Psoas muscle (tissue), 8 donors: ENCODE measurements around the gene BOLA1. TPM values are rescaled to one million over a fixed set of nuclear protein-coding genes. Genes with fewer than 3 reads are reported as not detected.
"Not testable (repeated sequence)": the region's sequence is repeated elsewhere in the genome, so short reads cannot be mapped to it uniquely, and the experiment has no call there.

Source experiments
- ATAC-seq, 4 donors: fragments of 200-7000 bp; cut with Tn5 transposase; one replicate each; pipeline ENCODE4 v1.9.1; 2020; ENCODE audit warnings: moderate library complexity in 3 of 4, mild to moderate bottlenecking in 2 of 4
- DNase-seq, 2 donors: peaks; one replicate each; pipeline ENCODE4 v3.0.0-alpha.2; 2020
- H3K27ac ChIP-seq: fragments of 200-600 bp; one replicate; pipeline ENCODE4 v1.8.0; 2022
- H3K27me3 ChIP-seq, 3 donors: fragments of 200-600 bp in 1 of 3; one replicate each; pipeline versions ENCODE4 v1.6.1 to v1.8.0; 2013 to 2022; ENCODE audit warnings: low read length in 2 of 3, mild to moderate bottlenecking in 2 of 3, moderate library complexity in 1 of 3; ENCODE audit not compliant: insufficient read depth in 3 of 3
- H3K36me3 ChIP-seq, 2 donors: fragments of 200-600 bp in 1 of 2; one replicate each; pipeline versions ENCODE4 v1.6.1 to v1.8.0; 2013 to 2022; ENCODE audit warnings: low read depth in 1 of 2, mild to moderate bottlenecking in 1 of 2, moderate library complexity in 1 of 2; ENCODE audit not compliant: insufficient read depth in 1 of 2
- H3K4me1 ChIP-seq: fragments of 200-600 bp; one replicate; pipeline ENCODE4 v1.8.0; 2022
- H3K4me3 ChIP-seq: fragments of 200-600 bp; one replicate; pipeline ENCODE4 v1.8.0; 2022; ENCODE audit warnings: mild to moderate bottlenecking
- H3K9me3 ChIP-seq: fragments of 200-600 bp; one replicate; pipeline ENCODE4 v1.8.0; 2022
- CTCF ChIP-seq: fragments of 200-600 bp; IDR thresholded peaks from one replicate; pipeline ENCODE4 v1.8.0; 2022; ENCODE audit warnings: antibody characterized with exemption
- WGBS, 3 donors: extraction: QIAGEN DNeasy Blood & Tissue Kit; methylation state at CpG; one replicate each; pipeline versions ENCODE4 v1.1.6 to v1.1.7; 2013; 5-methylcytosine and 5-hydroxymethylcytosine counted together
- intact Hi-C, 2 donors: fragments of 100-400 bp; cut with DNase I; formaldehyde crosslinking; loops; one replicate each; pipeline versions ENCODE4 v1.11.0 to v1.14.2; 2022
- polyA plus RNA-seq, 3 donors: library from polyadenylated mRNA; stranded (reverse); fragments of 200-250 nt; gene quantifications; one replicate each; pipeline ENCODE4 v1.2.3, GENCODE V29; 2013
- total RNA-seq, 4 donors: library from RNA; stranded (reverse); fragmentation: NEBNext Ultra II Directional in 2 of 4; extraction: Animal tissue kit (Norgen Biotek cat#: 25700) in 2 of 4; gene quantifications; one replicate each; pipeline versions ENCODE4 v1.2.1 to v1.2.4, GENCODE V29; 2021 to 2023
- donor health status: healthy with polysubstance abuse.
- donor health status: DM: no; HTN: no; CAD: no; lungs with moderate emphysema.
- donor health status: Bipolar disorder and iron deficiency.
- donor health status: healthy.
- donor health status: DM: yes; HTN: yes; CAD: no.
- donor health status: DM: no; HTN: no; CAD: no.
- donor health status: DM: no; HTN: no; CAD: no.
- donor health status: DM: yes; HTN: yes; CAD: no.

Gene BOLA1
- total and polyA plus RNA-seq, 7 donors = 13.9 to 45.3 (median 18.1) TPM

- peak in 2 of 4 donors; percentile 23 to 29 for ATAC-seq
- intact Hi-C loops, H3K4me3 ChIP-seq, H3K27me3 ChIP-seq, H3K4me1 ChIP-seq, H3K27ac ChIP-seq, H3K9me3 ChIP-seq, DNase-seq, H3K36me3 ChIP-seq: not testable (repeated sequence)
- WGBS, 3 donors = no CpG with 5 or more reads among the region's 2 CpGs
Measured at GRCh38 chr1:149866887-149867286, 32.5 kb upstream of the BOLA1 start.

- ATAC-seq, H3K9me3 ChIP-seq, H3K27me3 ChIP-seq, DNase-seq, H3K36me3 ChIP-seq, H3K27ac ChIP-seq, intact Hi-C loops, H3K4me3 ChIP-seq: not testable (repeated sequence)
- WGBS, 3 donors = no CpG with 5 or more reads among the region's 4 CpGs
- H3K4me1 ChIP-seq = peaks cover 11% of the 10 kb centered on the region
Measured at GRCh38 chr1:149873060-149873459, 26.3 kb upstream of the BOLA1 start.

GRCh38 chr1:149877211-149877946 is 22.0 kb upstream of the BOLA1 start:
- Histone ChIP-seq H3K4me3 (peak overlapping the region; percentile 11), H3K4me1 (peaks cover 13% of the 10 kb centered on the region), H3K27me3 (no peaks in the 10 kb centered on the region), H3K9me3 (no peaks in the 10 kb centered on the region), H3K27ac (peak overlapping the region; percentile 78), H3K36me3 (no peaks in the 10 kb centered on the region)
- intact Hi-C loops = no loop called here
- no peak for TF ChIP-seq CTCF
- 49 to 73% (median 58%) methylated on average over 7 of the region's 7 CpGs for WGBS, 3 donors
- DNase-seq (peak in 1 of 2 donors; percentile 62), ATAC-seq (peak; percentile 71 to 96 (median 92))

- 79 to 100% (median 86%) methylated on average over 1 of the region's 1 CpG for WGBS, 3 donors
- ATAC-seq (no peak), DNase-seq (no peak)
- intact Hi-C loops = no loop called here
- Histone ChIP-seq H3K27me3 (no peaks in the 10 kb centered on the region), H3K4me3 (no peak overlapping the region), H3K4me1 (peaks cover 27% of the 10 kb centered on the region), H3K9me3 (no peaks in the 10 kb centered on the region), H3K27ac (no peak overlapping the region), H3K36me3 (no peaks in the 10 kb centered on the region)
- TF ChIP-seq CTCF = no peak
Measured at GRCh38 chr1:149879556-149879955, 19.8 kb upstream of the BOLA1 start.

- Histone ChIP-seq H3K4me3 (no peak overlapping the region), H3K27ac (no peak overlapping the region), H3K9me3 (no peaks in the 10 kb centered on the region), H3K4me1 (peaks cover 31% of the 10 kb centered on the region), H3K36me3 (no peaks in the 10 kb centered on the region), H3K27me3 (no peaks in the 10 kb centered on the region)
- no peak for DNase-seq
- no peak for TF ChIP-seq CTCF
- 86 to 95% (median 89%) methylated on average over 1 of the region's 1 CpG for WGBS, 3 donors
- intact Hi-C loops = loop anchor here in 1 of 2 donors (10.0 kb wide), 1 partner anchor 173 kb away; no protein-coding TSS in a partner anchor
- no peak for ATAC-seq
Measured at GRCh38 chr1:149881876-149882275, 17.5 kb upstream of the BOLA1 start.
